ENCODE data around the gene CCL28. TPM values are rescaled to one million over a fixed set of nuclear protein-coding genes. Genes with fewer than 3 reads are reported as not detected.
A peak's percentile ranks its signal among the peaks of the same experiment; 100 is the strongest.

Gene CCL28
- total and polyA plus RNA-seq, 2 of the 13 experiments (the other 11 are each of a cell fraction or from before 2014, with no cell fraction given) = 0.03 TPM; not detected in 1

DNA sequence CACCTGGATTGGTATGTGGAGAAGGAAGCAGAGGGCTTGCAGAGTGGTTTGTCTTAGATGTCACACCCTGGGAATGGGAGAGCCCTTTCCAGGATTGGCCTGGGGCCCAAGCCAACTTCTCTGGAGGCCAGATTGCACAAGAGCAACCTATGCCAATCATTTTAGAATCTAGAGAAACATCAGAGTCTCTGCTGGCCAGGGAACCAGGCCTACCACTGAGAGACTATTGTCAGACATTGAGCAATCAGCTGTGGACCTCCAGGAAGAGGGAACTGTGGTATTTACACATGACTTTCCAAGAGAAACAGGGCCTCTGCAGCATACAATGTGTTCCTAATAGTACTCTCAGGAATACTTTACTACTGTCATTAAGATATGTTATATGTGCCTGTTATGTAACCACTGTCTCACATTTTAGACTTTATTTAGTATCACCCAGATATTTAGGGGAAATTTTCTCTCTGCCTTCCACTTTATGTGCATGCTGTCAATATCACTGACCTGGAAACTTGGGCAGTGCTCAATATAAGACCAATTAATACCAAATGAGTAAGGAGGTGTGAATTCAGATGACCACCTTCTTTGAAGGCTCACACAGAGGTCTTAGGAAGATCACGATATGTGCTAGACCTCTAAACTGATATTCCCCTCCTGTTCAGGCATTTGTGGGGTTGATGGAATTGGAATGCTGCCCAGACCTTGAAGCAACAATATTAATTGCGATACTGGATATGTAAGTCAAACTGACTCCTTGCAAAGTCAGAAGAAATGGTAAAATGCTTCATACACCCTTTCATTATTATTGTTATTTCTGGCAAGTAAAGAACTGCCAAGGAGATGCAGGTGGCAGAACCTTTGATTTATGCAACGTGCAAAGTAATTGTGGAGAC lies 20.5 kb upstream of the CCL28 start (continued):
- TF ChIP-seq, protein P1, sequence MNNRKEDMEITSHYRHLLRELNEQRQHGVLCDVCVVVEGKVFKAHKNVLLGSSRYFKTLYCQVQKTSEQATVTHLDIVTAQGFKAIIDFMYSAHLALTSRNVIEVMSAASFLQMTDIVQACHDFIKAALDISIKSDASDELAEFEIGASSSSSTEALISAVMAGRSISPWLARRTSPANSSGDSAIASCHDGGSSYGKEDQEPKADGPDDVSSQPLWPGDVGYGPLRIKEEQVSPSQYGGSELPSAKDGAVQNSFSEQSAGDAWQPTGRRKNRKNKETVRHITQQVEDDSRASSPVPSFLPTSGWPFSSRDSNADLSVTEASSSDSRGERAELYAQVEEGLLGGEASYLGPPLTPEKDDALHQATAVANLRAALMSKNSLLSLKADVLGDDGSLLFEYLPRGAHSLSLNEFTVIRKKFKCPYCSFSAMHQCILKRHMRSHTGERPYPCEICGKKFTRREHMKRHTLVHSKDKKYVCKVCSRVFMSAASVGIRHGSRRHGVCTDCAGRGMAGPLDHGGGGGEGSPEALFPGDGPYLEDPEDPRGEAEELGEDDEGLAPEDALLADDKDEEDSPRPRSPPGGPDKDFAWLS (CRISPR knock-in tag; IDR thresholded peaks at IDR 0.05; ENCODE audit: borderline replicate concordance) = no peak
- no peak for TF ChIP-seq ZBTB1 (CRISPR knock-in tag; IDR thresholded peaks at IDR 0.05; ENCODE audit: borderline replicate concordance)
- TF ChIP-seq ZNF605 (CRISPR knock-in tag; IDR thresholded peaks at IDR 0.05) = peak; percentile 78; the same call in 1 of the 2 replicates
- no peak for TF ChIP-seq ZFAT (CRISPR knock-in tag; conservative IDR thresholded peaks at IDR 0.05)
- no peak for TF ChIP-seq BHLHE40 (IDR thresholded peaks at IDR 0.05; ENCODE audit: low read length)
- no peak for TF ChIP-seq ZNF160 (CRISPR knock-in tag; IDR thresholded peaks at IDR 0.05)
- TF ChIP-seq ZNF883 (CRISPR knock-in tag; IDR thresholded peaks at IDR 0.05; ENCODE audit: not compliant biosample characterization) = no peak
- TF ChIP-seq SMAD1 (CRISPR knock-in tag; IDR thresholded peaks at IDR 0.05; ENCODE audit: borderline replicate concordance, low read depth) = 0 out of 2 replicates have a peak, but pooled peaks have one; percentile 50
- no peak for TF ChIP-seq JUN (CRISPR knock-in tag; IDR thresholded peaks at IDR 0.05)
- TF ChIP-seq ZNF674 (CRISPR knock-in tag; IDR thresholded peaks at IDR 0.05; ENCODE audit: low read depth) = no peak
- TF ChIP-seq, protein P2, sequence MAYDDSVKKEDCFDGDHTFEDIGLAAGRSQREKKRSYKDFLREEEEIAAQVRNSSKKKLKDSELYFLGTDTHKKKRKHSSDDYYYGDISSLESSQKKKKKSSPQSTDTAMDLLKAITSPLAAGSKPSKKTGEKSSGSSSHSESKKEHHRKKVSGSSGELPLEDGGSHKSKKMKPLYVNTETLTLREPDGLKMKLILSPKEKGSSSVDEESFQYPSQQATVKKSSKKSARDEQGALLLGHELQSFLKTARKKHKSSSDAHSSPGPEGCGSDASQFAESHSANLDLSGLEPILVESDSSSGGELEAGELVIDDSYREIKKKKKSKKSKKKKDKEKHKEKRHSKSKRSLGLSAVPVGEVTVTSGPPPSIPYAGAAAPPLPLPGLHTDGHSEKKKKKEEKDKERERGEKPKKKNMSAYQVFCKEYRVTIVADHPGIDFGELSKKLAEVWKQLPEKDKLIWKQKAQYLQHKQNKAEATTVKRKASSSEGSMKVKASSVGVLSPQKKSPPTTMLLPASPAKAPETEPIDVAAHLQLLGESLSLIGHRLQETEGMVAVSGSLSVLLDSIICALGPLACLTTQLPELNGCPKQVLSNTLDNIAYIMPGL (CRISPR knock-in tag; IDR thresholded peaks at IDR 0.05; ENCODE audit: borderline replicate concordance in 1 of 2, low read depth in 1 of 2) = no peak
- TF ChIP-seq, protein P3, sequence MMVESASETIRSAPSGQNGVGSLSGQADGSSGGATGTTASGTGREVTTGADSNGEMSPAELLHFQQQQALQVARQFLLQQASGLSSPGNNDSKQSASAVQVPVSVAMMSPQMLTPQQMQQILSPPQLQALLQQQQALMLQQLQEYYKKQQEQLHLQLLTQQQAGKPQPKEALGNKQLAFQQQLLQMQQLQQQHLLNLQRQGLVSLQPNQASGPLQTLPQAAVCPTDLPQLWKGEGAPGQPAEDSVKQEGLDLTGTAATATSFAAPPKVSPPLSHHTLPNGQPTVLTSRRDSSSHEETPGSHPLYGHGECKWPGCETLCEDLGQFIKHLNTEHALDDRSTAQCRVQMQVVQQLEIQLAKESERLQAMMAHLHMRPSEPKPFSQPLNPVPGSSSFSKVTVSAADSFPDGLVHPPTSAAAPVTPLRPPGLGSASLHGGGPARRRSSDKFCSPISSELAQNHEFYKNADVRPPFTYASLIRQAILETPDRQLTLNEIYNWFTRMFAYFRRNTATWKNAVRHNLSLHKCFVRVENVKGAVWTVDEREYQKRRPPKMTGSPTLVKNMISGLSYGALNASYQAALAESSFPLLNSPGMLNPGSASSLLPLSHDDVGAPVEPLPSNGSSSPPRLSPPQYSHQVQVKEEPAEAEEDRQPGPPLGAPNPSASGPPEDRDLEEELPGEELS (CRISPR knock-in tag; IDR thresholded peaks at IDR 0.05) = peak; percentile 96
- TF ChIP-seq RNF2 (conservative IDR thresholded peaks at IDR 0.05; ENCODE audit: low read depth) = no peak
- TF ChIP-seq KLF15 (CRISPR knock-in tag; IDR thresholded peaks at IDR 0.05; ENCODE audit: borderline replicate concordance) = no peak
- TF ChIP-seq, protein P4, sequence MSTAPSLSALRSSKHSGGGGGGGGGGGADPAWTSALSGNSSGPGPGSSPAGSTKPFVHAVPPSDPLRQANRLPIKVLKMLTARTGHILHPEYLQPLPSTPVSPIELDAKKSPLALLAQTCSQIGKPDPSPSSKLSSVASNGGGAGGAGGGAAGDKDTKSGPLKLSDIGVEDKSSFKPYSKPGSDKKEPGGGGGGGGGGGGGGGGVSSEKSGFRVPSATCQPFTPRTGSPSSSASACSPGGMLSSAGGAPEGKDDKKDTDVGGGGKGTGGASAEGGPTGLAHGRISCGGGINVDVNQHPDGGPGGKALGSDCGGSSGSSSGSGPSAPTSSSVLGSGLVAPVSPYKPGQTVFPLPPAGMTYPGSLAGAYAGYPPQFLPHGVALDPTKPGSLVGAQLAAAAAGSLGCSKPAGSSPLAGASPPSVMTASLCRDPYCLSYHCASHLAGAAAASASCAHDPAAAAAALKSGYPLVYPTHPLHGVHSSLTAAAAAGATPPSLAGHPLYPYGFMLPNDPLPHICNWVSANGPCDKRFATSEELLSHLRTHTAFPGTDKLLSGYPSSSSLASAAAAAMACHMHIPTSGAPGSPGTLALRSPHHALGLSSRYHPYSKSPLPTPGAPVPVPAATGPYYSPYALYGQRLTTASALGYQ (CRISPR knock-in tag; IDR thresholded peaks at IDR 0.05) = peak; percentile 79; the same call in 1 of the 2 replicates
- no peak for TF ChIP-seq MYNN (CRISPR knock-in tag; IDR thresholded peaks at IDR 0.05; ENCODE audit: low read depth)
- TF ChIP-seq ZNF670 (CRISPR knock-in tag; IDR thresholded peaks at IDR 0.05; ENCODE audit: borderline replicate concordance) = no peak
- TF ChIP-seq, protein P5, sequence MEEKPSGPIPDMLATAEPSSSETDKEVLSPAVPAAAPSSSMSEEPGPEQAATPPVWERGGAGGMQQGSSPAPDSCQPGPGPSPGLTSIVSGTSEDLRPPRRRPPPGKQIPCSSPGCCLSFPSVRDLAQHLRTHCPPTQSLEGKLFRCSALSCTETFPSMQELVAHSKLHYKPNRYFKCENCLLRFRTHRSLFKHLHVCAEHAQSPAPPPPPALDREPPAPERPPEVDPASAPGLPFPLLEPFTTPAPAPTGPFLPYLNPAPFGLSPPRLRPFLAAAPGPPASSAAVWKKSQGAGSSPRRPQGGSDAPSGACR (CRISPR knock-in tag; IDR thresholded peaks at IDR 0.05) = peak; percentile 91; the same call in 1 of the 2 replicates
- TF ChIP-seq ZFP90 (CRISPR knock-in tag; IDR thresholded peaks at IDR 0.05; ENCODE audit: borderline replicate concordance) = 0 out of 2 replicates have a peak, but pooled peaks have one; percentile 40
- TF ChIP-seq NCOA5 (CRISPR knock-in tag; IDR thresholded peaks at IDR 0.05) = no peak

Measured in HepG2 (cell line).